OCI-LY1 (cell line): ENCODE measurements around the gene MSH3.
"Not testable (repeated sequence)": the region's sequence is repeated elsewhere in the genome, so short reads cannot be mapped to it uniquely, and the experiment has no call there.

Experiments
- H2AFZ ChIP-seq: fragments of 200-600 bp; sonication (generic), shearing (Covaris generic); 2 replicates; pipeline ENCODE4 v1.6.0; 2014; ENCODE audit warnings: antibody characterized with exemption, mild to moderate bottlenecking, low read length
- H3F3A ChIP-seq: fragments of 200-600 bp; sonication (generic), shearing (Covaris generic); 2 replicates; pipeline ENCODE4 v1.6.0; 2014; ENCODE audit warnings: mild to moderate bottlenecking, antibody characterized with exemption, low read length, moderate library complexity; ENCODE audit not compliant: insufficient read depth
- H3K27ac ChIP-seq: fragments of 200-600 bp; sonication (generic); 2 replicates; pipeline ENCODE4 v1.5.1; 2014; ENCODE audit warnings: low read length, mixed run types, mild to moderate bottlenecking, low read depth; ENCODE audit not compliant: poor library complexity, severe bottlenecking
- H3K27me3 ChIP-seq: fragments of 200-600 bp; sonication (generic); 2 replicates; pipeline ENCODE4 v1.6.0; 2014; ENCODE audit warnings: antibody characterized with exemption, mild to moderate bottlenecking, low read length, moderate library complexity; ENCODE audit not compliant: insufficient read depth
- H3K36me3 ChIP-seq: fragments of 200-600 bp; sonication (generic); 2 replicates; pipeline ENCODE4 v1.6.1; 2014; ENCODE audit warnings: mild to moderate bottlenecking, antibody characterized with exemption, low read length, moderate library complexity, mixed read lengths; ENCODE audit not compliant: insufficient read depth
- H3K4me1 ChIP-seq: fragments of 200-600 bp; sonication (generic); 2 replicates; pipeline ENCODE4 v1.5.1; 2014; ENCODE audit warnings: mild to moderate bottlenecking, low read length, moderate library complexity; ENCODE audit not compliant: insufficient read depth, severe bottlenecking
- H3K4me2 ChIP-seq: fragments of 200-600 bp; sonication (generic), shearing (Covaris generic); 2 replicates; pipeline ENCODE4 v1.6.1; 2014; ENCODE audit warnings: low read length
- H3K4me3 ChIP-seq: fragments of 200-600 bp; sonication (generic); 2 replicates; pipeline ENCODE4 v1.5.1; 2014; ENCODE audit warnings: low read length, low read depth, mild to moderate bottlenecking, mixed read lengths; ENCODE audit not compliant: poor library complexity, severe bottlenecking
- H3K79me2 ChIP-seq: fragments of 200-600 bp; shearing (Covaris generic); 2 replicates; pipeline ENCODE4 v1.6.1; 2016; ENCODE audit warnings: mixed run types, low read length, mixed read lengths; ENCODE audit not compliant: insufficient read depth
- H3K9ac ChIP-seq: fragments of 200-600 bp; sonication (generic), shearing (Covaris generic); 2 replicates; pipeline ENCODE4 v1.6.1; 2014; ENCODE audit warnings: mild to moderate bottlenecking, low read length, mixed read lengths
- H3K9me2 ChIP-seq: fragments of 200-600 bp; sonication (generic), shearing (Covaris generic); 2 replicates; pipeline ENCODE4 v1.6.1; 2014; ENCODE audit warnings: low read depth, mild to moderate bottlenecking, low read length, mixed read lengths
- H3K9me3 ChIP-seq: fragments of 200-600 bp; shearing (Covaris generic); 2 replicates; pipeline ENCODE4 v1.6.1; 2014; ENCODE audit warnings: low read length, mixed read lengths
- H4K20me1 ChIP-seq: fragments of 200-600 bp; sonication (generic), shearing (Covaris generic); 2 replicates; pipeline ENCODE4 v1.6.0; 2016; ENCODE audit warnings: mild to moderate bottlenecking, low read length; ENCODE audit not compliant: insufficient read depth
- EZH2 ChIP-seq: fragments of 200-600 bp; sonication (generic), shearing (Covaris generic); IDR thresholded peaks from 2 replicates; pipeline ENCODE4 v1.8.0; 2017; ENCODE audit warnings: borderline replicate concordance, mixed run types, mild to moderate bottlenecking, antibody characterized with exemption, low read length, moderate library complexity, mixed read lengths
- TF ChIP-seq, protein P1 (sequence below): fragments of 200-600 bp; sonication (generic), shearing (Covaris generic); IDR thresholded peaks from 2 replicates; pipeline ENCODE4 v1.5.1; 2017; ENCODE audit warnings: mild to moderate bottlenecking, antibody characterized with exemption, low read length, moderate library complexity, mixed read lengths

Gene MSH3

DNA sequence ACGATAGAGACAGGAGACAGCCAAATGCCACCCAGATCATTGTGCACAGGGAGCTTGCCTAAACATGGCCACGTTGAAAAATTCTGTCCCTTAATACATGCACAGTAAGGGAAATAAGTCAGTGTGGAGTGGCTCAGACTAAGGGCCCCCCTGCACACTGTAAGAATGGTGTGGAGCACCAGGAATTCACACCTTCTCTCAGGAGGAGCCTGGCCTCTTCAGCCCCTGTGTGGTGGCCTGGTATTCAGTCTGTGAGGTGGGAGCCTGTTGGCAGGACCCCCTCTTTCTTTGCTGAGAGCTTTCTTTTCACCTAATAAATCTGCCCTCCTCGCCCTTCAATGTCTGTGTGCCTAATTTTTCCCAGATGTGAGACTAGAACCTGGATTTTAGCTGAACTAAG, 239.6 kb downstream of the MSH3 start:
- Histone ChIP-seq H2AFZ (no peak overlapping the region), H3K4me2 (no peak overlapping the region)
- no peak for TF ChIP-seq EZH2
- TF ChIP-seq, protein P1, sequence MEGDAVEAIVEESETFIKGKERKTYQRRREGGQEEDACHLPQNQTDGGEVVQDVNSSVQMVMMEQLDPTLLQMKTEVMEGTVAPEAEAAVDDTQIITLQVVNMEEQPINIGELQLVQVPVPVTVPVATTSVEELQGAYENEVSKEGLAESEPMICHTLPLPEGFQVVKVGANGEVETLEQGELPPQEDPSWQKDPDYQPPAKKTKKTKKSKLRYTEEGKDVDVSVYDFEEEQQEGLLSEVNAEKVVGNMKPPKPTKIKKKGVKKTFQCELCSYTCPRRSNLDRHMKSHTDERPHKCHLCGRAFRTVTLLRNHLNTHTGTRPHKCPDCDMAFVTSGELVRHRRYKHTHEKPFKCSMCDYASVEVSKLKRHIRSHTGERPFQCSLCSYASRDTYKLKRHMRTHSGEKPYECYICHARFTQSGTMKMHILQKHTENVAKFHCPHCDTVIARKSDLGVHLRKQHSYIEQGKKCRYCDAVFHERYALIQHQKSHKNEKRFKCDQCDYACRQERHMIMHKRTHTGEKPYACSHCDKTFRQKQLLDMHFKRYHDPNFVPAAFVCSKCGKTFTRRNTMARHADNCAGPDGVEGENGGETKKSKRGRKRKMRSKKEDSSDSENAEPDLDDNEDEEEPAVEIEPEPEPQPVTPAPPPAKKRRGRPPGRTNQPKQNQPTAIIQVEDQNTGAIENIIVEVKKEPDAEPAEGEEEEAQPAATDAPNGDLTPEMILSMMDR: no peak

DNA sequence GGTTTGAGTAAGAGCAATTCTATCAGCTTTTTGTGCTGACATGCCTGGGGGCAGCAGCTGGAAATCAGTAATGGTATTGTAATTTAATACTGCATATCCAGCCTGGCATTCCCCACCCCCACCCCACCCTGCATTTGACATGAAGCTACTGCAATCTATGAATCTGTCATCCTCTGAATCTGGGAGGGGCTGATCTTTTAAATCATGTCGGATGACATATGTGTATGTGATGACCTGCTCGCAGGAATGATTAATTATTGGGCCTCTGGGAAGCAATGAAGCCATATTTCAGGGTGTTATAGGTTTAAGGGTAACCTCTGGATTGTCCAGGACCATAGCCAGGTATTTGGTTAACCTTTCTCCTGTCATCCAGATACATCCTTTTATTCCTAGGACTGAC, 241.1 kb downstream of the MSH3 start:
- no peak overlapping the region for H3K4me2 ChIP-seq
- no peaks in the 10 kb centered on the region for H3K4me1 ChIP-seq
- H2AFZ ChIP-seq: no peak overlapping the region
- H3K79me2 ChIP-seq: no peaks in the 10 kb centered on the region
- H3F3A ChIP-seq: no peaks in the 10 kb centered on the region
- H3K9me3 ChIP-seq: no peaks in the 10 kb centered on the region
- H4K20me1 ChIP-seq: no peaks in the 10 kb centered on the region
- peaks cover 3% of the 10 kb centered on the region; the same call in 1 of the 2 replicates for H3K36me3 ChIP-seq
- no peak overlapping the region for H3K27ac ChIP-seq
- no peak overlapping the region for H3K4me3 ChIP-seq
- no peaks in the 10 kb centered on the region for H3K27me3 ChIP-seq
- no peak for TF ChIP-seq EZH2
- TF ChIP-seq, protein P1: no peak
- H3K9ac ChIP-seq: no peak overlapping the region
- no peaks in the 10 kb centered on the region for H3K9me2 ChIP-seq

More for the DNA sequence above, 239.6 kb downstream of the MSH3 start:
- Histone ChIP-seq H4K20me1 (no peaks in the 10 kb centered on the region), H3K9me3 (no peaks in the 10 kb centered on the region), H3K79me2 (no peaks in the 10 kb centered on the region), H3K4me3 (no peak overlapping the region), H3F3A (no peaks in the 10 kb centered on the region), H3K27me3 (no peaks in the 10 kb centered on the region), H3K4me1 (no peaks in the 10 kb centered on the region), H3K9ac (no peak overlapping the region), H3K9me2 (no peaks in the 10 kb centered on the region), H3K27ac (no peak overlapping the region), H3K36me3 (peaks cover 4% of the 10 kb centered on the region; the same call in 1 of the 2 replicates)

DNA sequence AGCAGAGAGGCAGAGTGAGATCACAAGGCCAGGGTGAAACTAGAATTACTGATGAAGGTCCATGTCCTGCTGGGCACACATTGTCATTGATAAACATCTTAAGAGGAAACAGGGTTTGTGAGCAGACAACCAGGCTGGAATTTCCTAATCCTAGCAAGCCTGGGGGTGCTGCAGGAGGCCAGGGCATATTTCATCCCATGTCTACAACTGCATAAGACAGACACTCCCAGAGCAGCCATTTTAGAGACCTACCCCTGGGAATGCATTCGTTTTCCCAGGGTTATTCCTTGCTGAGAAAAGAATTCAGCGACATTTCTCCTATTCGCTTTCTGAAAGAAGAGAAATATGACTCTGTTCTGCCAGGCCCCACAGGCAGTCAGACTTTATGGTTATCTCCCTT, 248.2 kb downstream of the MSH3 start:
- not testable (repeated sequence) for H3K9me3 ChIP-seq, H3K4me2 ChIP-seq, H3K27me3 ChIP-seq

DNA sequence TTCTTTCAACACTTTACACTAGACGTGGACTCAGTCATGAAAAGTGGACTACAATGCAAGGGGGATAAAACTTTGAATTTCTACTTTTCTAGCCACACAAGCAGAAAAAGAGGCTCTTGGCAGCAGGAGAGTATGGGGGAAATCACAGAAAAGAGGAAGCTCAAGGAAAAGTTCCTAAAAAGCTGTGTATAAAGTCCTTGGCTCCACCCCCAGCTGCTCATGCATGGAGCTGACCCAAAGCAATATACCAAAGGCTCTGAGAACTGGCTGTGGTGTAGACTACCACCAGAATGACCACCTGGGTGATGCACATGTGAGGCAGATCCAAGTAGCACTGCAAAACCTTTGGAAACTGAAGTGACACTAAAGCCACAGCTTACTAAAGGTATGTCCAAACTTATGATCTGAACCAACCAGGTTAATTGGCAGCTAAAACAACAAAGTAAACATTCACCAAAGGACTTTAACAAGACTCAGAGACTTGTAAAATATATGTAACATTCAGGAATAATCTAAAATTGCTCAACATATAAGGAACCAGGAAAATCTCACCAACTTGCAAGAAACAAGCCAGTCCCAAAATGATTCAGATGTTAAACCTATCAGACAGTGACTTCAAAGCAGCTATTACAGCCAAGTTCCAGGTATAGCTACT, 250.2 kb downstream of the MSH3 start:
- Histone ChIP-seq H3K4me1 (no peaks in the 10 kb centered on the region), H3F3A (no peaks in the 10 kb centered on the region), H3K4me3 (no peak overlapping the region), H4K20me1 (no peaks in the 10 kb centered on the region), H3K27me3 (no peaks in the 10 kb centered on the region), H3K9me3 (no peaks in the 10 kb centered on the region), H3K36me3 (no peaks in the 10 kb centered on the region), H2AFZ (no peak overlapping the region), H3K9ac (no peak overlapping the region), H3K9me2 (no peaks in the 10 kb centered on the region), H3K27ac (no peak overlapping the region), H3K4me2 (no peak overlapping the region), H3K79me2 (no peaks in the 10 kb centered on the region)
- no peak for TF ChIP-seq EZH2
- TF ChIP-seq, protein P1: no peak

More for the DNA sequence above, 248.2 kb downstream of the MSH3 start:
- not testable (repeated sequence) for H3K9me2 ChIP-seq, H3K27ac ChIP-seq, H3K79me2 ChIP-seq, H3F3A ChIP-seq, H2AFZ ChIP-seq, H3K4me1 ChIP-seq, H3K36me3 ChIP-seq, H3K4me3 ChIP-seq, H3K9ac ChIP-seq, H4K20me1 ChIP-seq
